GM10847 (cell line): Measurements from ENCODE around the gene ZNF385A.

ENCODE experiments used
- POLR2A ChIP-seq: IDR thresholded peaks from 2 replicates; pipeline ENCODE4 v1.6.1; 2011; ENCODE audit not compliant: insufficient read length; ENCODE audit errors: extremely low read depth

ZNF385A gene

DNA sequence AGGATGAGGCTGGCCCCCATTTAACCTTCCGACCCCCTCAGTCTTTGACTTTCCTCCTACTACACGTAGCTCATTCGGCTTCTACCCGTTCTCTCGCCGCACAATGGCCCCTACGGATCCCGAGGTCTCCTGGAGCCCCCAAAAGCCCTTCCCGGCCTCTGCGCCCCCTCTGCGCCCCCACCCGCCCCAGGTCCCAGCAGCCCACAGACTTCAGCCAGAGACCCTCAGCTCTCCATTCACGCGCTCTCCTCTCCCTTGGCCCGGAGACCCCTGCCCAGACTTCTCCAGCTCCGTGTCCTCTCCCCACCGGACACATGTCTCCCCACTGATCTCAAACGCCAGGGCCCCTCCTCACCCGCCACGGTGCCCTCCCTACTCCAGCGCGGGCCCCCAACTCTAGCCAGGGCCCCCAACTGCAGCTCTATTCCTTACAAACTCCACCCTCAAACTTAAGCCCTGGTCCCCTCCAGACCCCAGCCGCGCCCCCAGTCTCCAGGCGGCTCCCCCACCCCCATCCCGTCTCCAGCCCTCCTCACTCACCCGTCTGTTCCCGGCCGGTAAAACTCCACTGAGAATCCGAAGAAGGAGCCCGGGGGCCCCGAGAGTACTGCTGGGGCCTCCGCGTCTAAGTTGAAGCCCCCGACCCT, 34.0 kb upstream of the ZNF385A start:
- TF ChIP-seq POLR2A, result no peak

DNA sequence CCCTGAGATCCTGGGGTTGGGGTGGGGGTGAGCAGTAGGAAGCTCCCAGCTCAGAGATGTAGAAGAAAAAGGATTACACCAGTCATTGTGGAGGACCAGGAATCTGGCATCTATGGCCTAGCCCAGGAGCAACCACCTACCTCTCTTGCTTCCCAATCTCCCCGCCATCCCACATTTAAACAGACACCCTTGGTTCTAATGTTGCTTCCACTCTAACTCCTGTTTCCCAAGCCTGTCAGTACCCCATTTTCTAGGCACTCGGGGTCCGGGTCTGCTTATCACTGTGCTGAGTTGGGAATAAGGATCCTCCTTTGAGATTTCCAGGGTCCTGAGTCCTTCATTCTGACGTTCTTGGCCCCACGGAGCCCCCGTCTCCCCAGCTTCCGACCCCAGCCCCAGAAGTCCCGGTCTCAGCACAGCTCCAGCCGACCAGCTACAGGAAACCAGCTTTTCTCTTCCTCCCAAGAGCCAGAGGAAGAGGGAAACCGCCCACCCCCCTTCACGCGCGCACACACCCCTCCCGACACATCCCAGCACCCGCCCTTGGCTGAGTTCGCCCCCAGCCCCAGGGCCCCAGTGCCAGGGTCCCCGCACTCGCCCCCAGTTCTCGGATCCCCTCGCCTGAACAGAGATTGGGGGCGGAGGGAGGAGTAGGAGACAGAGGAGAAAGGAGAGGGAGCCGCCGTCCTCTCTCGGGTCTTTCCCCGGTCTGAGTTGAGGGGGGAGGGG, 33.3 kb upstream of the ZNF385A start:
- TF ChIP-seq POLR2A, result no peak

DNA sequence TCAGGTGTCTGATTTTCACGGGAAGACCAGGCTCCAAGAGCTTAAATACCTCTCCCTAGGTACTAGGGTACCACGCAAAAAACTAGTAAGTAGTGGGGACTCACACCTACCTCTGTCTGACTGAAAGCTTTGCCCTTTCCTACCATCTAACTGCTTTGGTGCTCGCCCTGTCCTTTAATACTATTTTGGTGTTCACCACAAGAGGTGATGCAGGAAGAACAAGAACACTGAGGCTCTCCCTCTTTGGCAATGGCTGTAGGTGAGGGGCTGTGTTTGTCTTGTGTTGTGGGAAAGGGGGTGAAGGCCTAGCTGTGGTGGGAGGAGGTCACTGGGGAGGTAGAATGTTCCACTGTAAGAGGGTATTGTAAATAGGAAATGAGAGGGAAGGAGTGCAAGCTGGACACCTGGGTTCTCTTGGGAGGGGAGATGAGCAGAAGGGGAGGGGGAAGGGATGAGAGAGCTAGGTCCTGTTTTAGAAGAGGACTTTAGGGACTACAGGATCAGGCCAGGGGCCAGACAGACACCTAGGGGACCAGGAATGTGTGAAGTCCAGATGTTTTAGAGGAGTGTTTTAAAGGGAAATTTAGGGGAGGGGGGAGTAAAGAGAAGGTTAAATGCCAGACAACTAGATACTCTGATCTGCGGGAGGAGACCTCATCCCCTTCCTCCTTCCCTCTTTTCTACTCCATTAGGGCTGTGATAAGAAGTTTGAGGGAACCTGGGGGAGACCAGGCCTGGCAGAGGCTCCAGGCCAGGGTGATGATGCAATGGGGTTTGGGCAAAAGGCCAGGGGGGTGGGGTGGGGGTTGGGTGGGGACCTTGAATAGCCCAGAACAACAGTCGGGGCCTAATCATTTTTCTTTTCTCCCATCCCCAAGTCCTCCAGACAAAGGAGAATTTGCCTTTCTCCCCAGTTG, 32.4 kb upstream of the ZNF385A start:
- no peak for TF ChIP-seq POLR2A

DNA sequence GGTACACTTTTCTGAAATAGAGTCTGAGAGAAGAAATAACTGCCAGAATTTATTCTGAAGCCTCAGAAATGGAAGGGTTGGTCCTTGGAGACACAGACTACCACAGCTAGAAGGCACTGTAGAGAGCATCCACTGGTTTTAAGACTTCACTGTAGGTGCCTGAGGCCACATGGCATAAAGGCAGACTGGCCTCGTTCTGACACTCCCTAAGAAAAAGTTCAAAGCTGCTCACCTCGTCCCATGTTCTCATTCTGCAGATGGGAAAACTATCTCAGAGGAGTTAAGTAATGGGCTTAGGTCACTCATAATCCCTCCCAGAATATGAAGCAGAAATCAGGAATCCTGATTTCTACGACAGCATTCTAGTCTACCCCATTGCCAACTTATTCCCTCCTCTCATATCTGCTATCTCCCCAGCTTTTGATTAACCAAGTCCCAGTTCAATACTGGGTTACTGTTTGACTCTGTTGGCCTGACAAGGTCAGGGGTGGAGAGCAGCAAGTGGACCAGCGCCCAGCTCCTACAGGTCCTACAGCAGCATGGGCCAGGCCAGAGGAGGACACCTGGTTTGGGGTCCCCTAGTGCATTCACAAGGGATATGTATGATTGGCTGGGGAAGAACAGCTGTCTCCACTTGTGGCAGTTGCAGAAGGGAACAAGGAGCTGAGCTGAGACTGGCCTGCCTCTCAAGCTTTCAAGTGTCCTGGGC, 30.8 kb upstream of the ZNF385A start:
- no peak for TF ChIP-seq POLR2A

DNA sequence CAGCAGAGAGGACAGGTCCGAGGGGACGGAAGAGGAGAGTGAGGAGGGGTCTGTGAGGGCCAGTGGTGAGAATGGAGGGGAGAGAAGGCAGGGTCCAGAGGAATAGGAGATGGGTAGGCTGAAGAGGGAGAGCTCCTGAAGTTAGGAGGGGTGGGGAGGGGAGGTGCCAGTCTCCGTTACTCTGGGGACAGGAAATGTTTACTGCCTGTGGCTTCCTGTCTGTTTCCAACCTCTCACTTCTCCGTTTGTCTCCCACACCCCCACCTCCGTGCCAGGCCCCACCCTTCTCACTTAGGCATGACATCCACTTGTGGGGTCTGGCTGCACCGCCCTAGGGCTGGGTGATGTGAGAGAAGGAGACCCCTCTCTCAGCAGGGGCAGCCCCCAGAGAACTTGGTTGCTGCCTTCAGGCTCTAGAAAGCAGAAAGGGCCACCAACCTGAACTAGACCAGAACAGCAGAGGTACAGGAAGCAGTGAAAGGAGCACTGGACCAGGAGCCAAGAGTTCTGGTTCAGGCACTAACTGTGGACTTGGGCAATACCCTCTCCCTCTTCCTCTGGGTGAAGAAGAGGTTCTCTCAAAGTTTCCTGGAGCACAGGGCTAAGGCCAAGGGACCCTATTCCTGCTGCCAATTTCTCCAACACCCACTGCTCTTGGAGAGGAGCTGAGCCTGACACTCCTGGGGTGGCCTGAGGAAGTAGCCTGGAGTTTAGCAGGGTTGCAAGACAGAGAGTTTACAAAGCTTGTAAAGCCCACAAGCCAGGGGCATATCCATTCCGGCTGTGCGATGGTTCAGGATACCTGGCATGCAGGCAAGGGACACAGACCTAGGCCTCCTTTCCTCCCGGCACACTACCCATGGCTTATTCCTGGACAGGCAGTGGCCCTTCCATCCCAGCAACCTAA, 29.0 kb upstream of the ZNF385A start:
- no peak for TF ChIP-seq POLR2A

DNA sequence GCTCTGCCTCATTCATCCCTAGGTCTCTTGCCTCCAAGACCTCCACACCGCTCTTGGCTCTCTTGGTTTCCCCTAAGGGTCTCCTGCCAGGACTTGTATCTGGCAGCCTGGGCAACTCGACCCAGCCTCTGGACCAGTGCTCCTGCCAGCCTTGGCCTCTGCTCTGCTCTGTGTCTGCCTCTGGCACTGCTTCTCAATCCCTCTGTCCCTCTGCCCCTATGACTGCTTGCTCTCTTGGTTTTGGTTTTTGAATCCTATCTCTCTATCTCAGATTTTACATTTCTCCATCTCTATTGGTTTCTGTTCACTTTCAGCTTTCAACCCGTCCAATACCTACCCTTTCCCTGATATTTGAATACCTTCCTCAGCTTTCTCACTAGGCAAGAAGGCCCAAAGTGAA, 28.3 kb upstream of the ZNF385A start:
- no peak for TF ChIP-seq POLR2A

DNA sequence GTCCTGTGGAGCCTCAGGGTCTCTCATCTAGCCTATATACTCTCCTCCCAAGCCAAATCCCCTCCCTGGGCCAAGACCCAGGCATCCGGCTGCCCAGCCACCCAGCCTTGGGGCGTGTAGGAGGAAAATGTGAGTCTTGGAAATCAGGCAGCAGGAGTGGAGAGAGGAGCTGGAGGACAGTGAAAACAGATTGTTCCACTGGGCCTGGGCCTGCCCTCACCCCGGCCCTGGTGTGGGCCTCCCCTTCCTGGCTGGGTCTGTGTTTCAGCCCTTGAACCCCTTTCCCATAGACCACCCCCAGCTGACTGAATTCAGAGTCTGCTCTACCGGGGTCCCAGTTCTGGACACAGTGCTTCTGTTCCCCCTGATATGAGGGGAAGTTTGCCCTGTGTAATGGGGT, 27.8 kb upstream of the ZNF385A start:
- no peak for TF ChIP-seq POLR2A

DNA sequence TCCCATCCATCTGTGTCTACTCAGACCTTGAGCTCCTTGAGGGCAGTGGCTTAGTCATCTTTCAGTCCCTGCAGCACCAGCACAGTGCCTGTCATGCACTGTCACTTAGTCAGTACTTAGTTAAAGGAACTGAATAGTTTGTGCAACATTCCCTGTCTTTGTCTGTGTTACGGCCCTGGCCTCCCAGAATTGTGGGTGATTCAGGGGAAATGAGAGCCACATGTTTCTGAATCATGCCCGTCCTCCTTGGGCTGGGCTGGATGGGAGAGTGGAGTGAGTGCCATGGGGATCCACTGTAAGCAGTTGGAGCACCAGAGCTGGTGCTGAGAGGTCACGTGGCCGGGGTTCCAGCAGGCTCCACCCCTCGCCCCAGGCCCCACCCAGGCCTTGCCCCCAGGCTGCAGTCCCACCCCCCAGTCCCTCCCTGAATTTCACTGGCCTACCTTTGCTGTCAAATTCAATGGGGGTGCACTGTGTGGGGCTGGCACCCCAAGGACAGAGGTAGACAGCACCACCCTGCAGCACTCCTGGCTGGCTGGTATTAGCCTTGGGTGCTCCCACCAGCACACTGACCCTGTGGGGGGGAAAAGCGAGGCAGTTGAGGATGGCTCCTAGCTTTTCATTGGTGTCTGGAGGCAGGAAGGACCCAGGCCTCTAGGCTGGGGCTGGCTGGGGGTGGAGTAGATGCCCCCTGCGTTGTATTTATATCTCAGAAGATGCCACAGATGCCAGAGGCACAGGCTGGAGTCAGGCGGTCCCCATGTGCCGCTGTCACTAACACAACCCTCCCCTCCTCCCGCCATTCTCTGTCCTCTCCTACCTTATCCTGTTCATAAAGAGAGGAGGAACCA, 27.1 kb upstream of the ZNF385A start:
- no peak for TF ChIP-seq POLR2A

DNA sequence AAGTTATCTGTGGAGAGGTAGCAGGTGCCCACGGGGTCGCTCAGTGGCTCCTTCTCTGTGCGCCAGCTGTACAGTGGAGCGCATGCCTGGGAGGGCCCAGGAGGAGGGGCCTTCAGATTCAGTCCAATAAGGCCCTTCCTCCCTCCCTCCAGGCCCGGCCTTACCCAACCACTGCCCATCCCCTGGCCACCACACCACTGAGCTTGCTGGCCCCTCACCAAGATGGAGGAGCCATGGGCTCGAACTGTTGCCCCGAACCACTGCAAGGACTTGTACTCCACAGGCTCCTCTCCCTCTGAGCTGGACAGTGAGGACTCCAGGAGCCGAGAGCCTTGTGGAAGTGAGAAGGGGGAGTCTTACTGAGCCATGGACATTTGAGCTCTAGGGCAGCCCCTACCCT, 24.7 kb upstream of the ZNF385A start:
- no peak for TF ChIP-seq POLR2A

DNA sequence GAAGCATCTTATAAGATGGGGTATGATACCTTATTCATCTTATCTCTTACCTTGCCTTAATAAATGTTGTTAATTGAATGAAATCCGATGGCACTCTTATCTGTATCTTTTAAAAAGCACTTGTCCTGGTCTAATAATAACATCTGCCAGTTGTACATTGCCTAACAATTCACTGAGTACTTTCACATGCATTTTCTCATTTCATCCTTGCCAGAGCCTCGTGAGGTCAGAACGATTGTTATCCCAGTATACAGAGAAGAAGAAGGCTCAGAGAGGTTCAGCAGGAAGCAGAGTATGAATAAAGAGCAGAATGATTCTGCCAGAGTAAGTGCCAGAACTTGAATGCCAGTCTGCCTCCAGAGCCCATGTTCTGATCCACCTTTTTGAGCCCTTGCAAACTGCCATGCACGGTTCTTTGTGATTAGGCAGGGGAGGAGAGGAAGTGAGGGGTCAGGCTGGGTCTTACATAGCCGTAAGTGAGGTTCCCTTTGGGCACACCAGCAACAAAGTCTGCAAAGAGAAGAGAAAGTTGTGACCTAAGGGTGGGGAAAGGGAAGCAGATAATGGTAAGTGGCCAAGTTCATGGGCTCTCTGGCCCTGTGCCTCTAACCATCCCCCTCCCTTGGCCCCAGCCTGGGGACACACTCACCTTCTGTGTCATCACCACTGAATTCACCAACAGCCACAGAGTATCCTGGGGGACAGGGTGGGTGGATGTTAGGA, 22.8 kb upstream of the ZNF385A start:
- TF ChIP-seq POLR2A, result no peak

DNA sequence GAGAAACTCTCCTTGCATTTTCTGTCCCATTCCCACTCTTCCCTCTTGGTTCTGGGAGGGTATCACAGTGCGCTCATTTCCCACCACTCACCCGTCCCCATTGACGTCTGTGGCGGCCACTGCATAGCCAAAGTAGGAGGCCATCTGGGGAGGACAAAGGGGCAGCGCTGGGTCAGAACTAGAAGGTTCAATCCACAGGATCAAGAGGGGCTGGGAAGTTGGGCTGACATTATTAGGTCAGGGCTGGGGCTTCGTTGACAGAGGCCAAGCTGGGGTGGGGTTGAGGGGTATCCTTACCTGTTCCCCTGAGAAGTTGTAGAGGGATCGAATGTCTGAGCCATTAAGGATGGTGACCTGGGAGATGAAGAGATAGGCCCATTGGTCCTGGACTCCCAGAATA, 21.0 kb upstream of the ZNF385A start:
- TF ChIP-seq POLR2A, result no peak

DNA sequence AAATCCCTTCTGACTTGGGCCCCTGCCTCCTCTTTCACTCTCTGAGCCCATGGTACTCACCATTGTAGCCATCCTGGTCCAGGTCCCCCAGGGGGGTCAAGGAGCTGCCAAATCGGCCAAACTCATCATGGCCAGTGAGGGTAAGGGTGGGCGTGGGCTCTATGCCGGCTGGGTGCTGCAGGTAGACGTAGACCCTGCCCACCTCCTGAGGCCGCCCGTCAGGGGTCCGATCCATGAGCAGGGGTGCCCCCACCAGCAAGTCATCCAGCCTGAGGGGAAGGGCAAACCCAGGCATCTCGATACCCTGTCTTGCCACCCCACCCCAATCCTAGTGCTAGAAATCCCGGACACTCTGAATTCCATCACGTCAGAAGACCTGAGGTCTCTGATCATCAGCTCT, 20.6 kb upstream of the ZNF385A start:
- TF ChIP-seq POLR2A, result no peak
